Tongue (tissue), 2 donors: ENCODE data around the gene SH2D4B. TPM values are rescaled to one million over a fixed set of nuclear protein-coding genes. Genes with fewer than 3 reads are reported as not detected.

ENCODE experiments used
- DNase-seq: peaks from one replicate; pipeline ENCODE4 v3.0.0-alpha.2; 2015
- total RNA-seq: library from RNA; depleted of rRNA; stranded (reverse); fragments of >200 nt; gene quantifications from one replicate; pipeline ENCODE4 v1.2.3, GENCODE V29; 2014

The SH2D4B gene
- total RNA-seq, 1 donor from 2014 or later, result not detected

DNA sequence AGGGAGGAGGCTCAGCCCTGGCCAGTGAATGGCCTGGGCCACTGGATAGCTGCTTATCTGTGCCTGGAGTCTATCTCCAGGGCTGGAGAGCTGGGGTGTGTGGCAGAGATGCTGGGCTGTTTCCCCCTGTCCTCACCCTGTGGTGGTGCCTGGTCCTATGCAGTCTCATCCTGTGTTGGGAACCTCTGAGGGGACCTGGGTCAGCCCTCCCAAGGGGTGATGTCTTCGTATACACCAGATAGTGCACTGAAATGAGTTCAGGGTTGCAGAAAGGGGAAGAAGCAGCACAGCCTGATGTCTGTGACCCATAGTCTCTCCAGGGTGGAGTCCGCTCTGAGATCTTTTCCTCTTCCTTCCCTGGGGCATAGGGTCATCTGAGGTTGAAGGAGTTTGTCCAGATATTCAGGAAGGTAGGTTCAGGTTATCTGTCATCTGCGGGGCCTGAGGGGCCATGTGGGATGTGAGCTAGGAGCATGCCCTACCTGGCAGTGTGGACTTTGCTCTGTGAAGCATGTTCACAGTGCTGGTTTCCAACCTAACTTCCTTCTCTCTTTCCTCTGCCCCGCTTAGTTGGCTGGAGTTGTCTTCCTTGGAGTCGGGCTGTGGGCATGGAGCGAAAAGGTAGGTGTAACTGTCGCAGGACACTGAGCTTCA is 33.4 kb upstream of the SH2D4B start:
- no peak for DNase-seq

DNA sequence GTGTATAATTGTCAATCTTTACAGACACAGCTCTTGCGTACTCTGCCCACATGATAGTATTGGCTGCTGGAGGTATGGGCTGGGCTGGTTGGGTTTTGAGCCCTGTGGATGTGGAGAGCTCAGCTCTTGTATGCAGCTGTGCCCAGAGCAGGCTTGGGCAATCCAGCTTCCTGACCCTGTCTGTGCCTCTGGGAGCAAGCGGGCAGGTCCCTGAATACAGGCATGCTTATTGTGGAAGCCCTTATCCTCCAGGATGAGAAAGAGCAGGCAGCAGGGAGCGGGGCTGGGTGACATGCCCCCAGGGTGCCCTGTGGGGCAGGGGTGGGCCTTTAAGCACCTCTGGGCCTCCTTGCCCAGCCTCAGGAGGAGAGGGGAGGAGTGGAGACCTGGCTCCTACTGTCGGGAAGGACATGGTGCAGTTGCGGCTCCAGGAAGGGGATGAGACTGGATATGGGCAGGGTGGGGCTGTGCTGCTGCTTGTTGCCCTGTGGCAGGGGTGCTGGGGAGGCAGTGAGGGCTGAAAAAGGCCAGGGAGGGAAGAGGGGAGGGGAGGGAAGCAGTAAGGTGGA is 32.7 kb upstream of the SH2D4B start:
- DNase-seq, result no peak

DNA sequence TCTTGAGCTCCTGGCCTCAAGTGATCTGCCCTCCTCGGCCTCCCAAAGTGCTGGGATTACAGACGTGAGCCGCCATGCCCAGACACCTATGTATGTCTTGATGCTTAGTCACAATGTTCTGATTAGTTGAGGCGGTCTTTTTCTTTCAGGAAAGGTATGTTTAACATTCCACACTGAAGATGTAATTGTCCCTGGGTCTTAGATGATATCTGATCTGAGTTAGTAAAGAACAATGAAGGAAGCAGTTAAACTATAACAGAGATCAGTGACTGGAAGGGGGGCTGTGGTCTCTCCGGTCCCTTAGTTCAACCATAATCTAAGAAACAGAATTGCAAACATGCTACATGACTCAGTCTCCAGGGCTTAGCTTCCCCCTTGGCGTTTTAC is 31.5 kb upstream of the SH2D4B start:
- no peak for DNase-seq

DNA sequence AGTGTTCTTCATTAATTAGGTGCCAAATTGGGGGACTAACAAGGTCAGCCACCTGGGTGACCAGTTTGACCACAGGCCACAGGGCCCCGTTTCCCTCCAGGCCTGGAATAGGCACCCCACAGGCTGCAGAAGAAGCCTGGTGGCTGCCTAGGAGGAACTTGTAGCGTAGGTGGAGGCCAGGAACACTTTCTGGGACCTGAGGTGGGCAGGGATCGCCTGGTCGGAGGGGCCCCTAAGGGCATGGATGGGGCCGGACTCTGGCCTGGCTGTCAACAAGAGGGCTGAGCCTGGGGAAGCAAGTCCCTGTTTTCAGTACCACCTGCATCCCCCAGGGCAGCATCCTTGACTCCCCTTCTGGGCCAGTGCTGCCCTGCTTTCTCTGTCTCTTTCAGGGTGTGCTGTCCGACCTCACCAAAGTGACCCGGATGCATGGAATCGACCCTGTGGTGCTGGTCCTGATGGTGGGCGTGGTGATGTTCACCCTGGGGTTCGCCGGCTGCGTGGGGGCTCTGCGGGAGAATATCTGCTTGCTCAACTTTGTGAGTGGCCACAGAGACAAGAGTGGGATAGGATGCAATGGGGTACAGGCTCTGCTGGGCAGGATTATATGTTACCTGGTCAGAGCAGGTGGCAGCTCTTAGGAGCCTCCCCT is 30.7 kb upstream of the SH2D4B start:
- DNase-seq, result no peak

DNA sequence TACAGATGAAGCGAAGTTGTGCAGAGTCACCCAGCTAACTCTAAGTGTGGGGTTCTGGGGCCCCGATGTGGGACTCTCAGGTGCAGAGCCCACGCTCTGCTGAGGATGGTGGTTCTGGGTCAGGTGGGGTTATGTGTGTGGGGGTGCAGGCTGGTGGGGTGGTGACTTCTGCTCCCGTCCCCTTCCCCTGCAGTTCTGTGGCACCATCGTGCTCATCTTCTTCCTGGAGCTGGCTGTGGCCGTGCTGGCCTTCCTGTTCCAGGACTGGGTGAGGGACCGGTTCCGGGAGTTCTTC is 28.6 kb upstream of the SH2D4B start:
- no peak for DNase-seq

DNA sequence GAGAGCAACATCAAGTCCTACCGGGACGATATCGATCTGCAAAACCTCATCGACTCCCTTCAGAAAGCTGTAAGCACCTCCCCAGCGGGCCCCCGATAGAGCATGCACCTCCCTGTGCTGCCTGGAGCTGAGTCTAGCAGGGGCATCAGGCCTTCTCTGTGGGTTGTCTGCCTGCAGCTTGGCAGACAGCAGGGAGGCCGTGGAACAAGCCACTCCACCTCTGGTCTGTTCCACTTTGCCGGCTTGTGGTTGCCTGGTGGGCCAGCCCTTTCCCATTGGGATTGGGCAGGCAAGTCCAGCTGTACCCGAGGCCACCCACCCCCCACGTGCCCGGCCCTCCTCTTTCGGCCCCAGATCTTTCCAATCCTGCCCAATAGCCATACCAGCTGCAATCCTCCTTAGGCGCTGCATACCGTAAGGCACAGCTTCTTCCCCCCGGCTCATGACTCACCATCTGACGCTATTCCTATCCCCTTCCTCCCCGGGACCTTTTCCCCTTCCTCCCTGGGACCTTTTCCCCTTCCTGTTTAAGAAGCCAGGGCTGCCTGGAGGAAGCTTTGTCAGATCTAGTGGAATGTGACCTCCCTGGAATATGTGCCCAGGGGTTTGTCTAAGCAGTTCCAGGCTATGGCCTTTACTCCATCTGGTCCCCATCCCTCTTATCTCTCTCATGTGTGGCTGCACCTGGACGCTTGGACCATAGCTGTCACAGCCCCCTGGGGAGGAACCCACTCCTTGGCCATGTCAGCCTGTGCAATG is 28.1 kb upstream of the SH2D4B start:
- DNase-seq, result no peak

DNA sequence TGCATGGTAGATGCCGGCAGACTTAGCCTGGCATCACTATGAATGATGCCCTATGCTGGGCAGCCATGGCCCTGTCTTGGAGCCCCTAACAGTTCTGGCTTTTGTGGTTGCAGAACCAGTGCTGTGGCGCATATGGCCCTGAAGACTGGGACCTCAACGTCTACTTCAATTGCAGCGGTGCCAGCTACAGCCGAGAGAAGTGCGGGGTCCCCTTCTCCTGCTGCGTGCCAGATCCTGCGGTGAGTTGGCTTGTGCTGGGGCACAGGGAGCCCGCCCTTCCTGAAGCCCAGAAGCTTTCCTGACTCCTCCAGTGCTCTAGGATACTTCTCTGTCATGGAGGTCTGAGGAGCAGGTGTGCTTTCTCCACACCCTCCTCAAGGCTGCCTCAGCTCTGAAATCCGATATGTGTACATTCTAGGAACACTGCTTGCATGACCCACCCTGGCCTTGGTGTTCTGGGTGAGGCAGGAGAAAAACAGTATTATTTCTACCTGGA is 25.6 kb upstream of the SH2D4B start:
- no peak for DNase-seq

DNA sequence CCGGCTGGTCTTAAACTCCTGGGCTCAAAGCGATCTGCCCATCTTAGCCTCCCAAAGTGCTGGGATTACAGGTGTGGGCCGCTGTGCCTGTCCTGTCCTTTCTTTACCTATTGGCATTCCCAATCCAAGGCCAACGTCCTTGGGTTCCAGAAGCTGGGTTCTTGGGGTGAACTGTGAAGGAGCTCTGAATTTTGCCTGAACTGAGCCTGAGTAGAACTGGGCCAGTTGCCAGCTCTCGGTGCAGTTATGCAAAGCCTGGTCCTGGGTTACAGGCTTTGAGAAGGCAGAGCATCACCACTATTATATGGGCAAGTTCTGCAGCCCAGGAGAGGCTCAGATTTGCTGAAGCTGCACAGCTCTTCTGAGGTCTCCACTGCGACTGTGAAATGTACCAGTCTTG is 24.6 kb upstream of the SH2D4B start:
- no peak for DNase-seq

DNA sequence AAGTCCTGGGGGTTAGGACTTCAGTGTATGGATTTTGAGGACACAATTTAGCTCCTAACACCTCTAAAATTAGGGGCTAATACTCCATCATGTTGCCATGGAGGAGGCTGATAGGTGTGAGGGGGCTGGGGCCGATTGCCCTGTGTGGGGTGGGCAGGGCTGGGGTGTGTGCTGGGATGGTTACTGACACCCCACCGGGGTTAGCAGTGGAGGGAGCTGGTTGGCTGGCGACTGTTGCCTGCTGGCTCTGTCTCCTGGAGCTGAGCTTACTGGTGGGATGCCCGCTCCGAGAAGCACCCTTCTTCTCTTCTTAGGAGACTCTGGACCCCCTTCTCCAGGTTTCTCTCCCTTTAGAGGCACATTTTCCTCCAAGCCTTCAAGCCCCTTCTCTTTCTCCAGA is 22.2 kb upstream of the SH2D4B start:
- no peak for DNase-seq

DNA sequence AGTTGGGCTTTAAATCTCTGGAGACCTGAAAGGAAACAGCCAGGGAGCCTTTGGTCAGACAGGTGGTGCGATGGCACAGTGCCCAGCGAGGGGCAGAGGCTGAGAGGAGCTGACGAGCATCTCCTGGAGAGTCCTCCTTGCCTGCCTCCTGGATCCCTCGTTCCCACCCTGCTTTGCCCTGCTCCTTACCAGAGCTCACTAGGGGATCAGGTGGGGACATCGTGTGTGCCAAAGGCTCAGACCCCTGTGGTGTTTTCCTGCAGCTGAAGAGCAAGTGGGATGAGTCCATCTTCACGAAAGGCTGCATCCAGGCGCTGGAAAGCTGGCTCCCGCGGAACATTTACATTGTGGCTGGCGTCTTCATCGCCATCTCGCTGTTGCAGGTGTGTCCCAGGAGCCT is 21.8 kb upstream of the SH2D4B start:
- no peak for DNase-seq

DNA sequence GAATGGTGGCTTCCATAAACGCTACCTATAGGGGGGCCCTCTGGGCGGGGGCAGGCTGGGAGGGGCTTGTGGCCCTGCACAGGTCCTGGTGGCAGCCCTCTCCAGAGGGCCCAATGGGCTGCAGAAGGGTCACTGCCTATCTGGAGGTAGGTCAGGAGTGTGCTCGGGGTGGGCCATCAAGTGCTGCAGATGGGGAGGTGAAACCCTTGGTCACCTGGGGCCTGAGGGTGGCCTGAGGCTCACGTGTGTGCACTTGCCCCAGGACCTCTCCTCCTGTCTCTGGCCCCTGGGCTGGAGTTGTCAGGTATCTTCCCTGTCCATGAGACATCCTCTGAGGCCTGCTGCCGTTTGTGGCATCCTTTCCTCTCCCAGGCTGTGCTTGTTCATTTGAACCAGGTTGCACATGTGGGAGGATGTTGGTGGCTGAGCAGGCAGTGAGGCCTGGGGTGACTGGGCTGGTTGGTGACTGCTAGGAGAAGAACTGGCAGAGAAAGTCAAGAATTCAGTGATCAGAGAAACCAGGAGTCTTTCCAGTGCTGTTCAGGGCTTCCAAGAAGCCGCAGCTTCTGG is 21.1 kb upstream of the SH2D4B start:
- DNase-seq, result no peak

DNA sequence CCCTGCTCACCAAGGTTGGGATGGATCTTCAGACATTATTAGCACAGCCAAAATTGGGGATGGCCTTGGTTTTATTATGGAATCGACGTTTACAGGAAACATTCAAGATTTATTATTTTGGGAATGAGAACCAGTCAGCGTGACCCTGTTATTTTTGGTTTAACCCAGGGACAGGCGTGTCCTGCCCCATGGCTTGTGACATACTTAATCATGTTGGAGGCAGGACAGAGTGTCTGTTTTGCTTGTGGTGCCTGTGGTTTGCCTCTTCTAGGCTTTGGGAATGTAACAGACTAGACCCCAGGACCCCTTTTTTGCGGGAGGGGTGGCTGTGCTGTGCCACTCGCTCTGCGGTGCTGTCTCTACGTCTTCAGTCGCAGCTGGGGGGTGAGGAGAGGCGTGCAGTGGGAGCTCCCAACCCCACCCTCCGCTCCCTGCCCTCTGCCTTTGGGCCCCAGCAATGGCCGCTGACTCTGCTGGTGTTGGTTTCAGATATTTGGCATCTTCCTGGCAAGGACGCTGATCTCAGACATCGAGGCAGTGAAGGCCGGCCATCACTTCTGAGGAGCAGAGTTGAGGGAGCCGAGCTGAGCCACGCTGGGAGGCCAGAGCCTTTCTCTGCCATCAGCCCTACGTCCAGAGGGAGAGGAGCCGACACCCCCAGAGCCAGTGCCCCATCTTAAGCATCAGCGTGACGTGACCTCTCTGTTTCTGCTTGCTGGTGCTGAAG is 20.1 kb upstream of the SH2D4B start:
- DNase-seq, result no peak

DNA sequence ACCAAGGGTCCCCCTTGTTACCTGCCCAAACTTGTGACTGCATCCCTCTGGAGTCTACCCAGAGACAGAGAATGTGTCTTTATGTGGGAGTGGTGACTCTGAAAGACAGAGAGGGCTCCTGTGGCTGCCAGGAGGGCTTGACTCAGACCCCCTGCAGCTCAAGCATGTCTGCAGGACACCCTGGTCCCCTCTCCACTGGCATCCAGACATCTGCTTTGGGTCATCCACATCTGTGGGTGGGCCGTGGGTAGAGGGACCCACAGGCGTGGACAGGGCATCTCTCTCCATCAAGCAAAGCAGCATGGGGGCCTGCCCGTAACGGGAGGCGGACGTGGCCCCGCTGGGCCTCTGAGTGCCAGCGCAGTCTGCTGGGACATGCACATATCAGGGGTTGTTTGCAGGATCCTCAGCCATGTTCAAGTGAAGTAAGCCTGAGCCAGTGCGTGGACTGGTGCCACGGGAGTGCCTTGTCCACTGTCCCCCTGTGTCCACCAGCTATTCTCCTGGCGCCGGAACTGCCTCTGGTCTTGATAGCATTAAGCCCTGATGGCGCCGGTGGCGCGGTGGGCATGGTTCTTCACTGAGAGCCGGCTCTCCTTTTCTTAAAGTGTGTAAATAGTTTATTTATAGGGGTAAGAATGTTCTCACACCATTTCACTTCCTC is 19.4 kb upstream of the SH2D4B start:
- no peak for DNase-seq

DNA sequence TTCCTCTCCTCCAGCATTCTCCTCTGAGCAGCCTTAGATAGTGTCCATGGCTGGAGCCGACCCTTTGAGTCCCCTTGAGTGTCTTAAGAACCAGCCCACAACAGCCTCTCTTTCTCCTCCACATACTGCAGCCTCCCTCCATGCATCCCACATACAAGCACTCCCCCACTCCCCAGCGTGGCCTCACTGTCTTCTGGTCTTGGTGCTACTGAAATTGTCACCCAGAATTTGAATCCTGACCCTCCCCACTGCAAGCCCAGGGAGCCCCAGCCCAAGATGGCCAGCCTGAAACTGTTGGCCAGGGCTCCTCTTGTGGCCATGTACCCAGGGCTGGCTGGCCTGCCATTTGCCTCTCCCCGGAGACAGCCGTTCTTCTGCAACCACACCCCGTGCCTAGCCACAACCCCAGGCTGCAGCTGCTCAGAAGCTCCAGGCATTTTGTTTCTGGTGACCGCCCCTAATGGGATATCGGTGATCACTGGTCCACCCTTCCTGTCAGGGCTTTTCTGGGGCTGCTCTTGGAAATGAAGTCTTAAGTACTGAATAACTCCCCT is 18.8 kb upstream of the SH2D4B start:
- DNase-seq, result no peak

DNA sequence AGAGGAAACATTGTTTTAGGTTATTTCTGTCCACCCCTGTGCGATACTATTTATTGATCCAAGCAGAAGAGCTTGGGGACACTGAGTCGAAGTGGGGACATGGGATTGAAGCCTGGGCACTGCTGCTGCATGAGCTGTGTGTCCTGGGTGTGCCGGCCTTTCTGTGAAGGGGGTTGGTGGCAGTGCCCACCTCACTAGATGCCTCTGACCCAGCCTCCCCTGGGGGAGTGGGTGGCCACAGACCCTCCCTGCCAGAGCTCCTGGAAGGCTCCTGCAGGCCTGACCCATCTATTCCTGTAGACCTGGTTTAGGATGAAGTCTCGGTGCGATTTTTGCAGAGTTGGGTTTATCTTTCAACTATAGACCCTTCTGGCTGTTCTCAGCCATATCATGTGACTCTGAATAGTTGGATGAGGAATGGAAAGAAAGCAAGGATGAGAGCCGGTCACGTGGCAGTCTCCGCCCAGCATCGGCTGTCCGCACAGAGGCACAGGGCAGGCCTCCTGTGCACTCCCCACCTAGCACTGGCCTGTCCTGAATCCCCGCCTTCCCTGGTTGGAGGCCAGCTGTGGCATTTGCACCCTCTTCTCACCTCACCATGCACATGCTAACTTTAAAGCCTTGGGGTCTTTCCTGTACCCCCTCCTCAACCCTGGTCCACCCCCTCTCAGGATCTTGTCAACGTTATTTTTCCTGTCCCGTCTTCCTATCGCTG is 17.6 kb upstream of the SH2D4B start:
- DNase-seq, result no peak

DNA sequence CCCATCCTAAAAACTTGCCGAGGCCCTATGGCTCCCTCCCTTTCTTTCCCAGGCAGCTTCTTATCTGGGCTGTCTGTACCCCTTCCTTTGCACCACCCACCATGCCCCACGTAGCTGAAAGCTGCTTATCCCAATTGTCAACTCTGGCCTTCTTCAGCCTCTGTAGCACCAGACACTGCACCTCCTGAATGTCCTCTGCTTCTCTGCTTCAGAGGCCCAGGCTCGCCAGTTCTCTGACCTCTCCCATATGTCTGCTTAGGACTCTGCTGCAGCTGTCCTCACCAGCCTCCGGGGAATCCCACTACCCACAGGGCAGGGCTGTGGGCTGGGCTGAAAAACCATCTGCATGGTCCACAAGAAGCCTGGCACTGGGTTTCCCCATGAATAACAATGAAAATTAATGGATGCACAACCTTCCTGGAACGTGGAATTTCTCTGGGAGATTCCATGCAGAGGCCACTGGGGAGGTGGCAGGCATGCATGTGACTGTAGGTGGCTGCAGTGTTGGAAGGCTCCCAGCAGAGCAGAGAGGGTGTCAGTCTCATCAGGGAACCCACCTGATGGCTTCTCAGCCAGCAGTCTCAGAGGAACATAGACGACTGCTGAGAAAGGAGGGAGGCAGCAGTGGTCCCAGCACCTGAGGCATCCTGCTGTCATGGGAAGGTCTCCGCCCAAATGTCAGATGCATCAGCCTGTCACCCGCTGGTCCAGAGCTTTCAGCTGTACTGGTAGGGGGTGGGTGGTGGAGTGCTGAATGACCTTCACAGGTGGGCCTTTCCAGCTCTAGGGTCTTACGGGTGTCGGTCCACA is 16.8 kb upstream of the SH2D4B start:
- no peak for DNase-seq

DNA sequence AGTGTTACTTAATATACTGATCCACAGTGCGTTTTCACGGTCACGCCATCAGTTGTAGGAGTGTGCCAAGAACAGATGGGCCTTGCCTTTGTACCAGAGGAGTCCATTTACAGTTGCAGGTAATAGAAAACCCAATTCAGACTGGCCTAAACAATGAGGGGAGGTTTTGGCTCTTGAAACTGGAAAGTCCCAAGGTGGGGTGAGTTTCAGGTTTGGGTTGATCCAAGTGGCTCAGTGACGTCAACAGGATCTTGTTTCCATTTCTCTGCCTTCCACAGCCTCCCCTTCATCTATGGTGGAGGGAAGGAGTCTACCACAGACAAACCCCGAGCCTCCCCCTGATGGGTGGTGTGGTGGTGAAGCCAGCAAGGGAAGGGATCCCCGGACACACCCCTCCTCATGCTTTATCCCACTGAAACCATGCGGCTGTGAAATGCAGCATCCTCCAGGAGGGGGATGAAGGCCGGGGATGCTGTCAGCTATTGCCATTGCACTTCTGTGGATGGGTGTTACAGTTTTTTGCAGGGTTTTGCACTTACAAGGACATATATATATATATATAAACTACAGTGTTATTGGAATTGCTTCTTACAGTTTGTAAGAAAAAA is 14.8 kb upstream of the SH2D4B start:
- no peak for DNase-seq

DNA sequence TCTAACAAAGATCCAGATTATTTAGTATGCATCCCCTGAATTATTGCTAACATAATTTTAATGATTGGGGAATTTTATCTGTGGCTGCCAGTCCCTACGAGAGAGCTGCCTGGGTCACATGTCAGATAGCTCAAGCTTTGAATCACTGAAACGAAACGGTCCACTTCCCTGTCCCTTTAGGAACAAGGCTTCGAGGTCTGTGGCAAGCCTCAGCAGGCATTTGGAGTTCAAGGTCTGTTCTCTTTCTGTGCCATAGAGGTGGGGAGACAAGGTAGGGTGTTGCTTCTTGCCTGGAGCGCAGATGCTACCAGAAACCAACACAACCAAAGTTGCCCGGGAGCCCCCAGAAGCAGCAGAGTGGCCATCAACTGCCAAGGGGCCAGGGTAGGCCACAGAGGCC is 13.9 kb upstream of the SH2D4B start:
- DNase-seq, result no peak

DNA sequence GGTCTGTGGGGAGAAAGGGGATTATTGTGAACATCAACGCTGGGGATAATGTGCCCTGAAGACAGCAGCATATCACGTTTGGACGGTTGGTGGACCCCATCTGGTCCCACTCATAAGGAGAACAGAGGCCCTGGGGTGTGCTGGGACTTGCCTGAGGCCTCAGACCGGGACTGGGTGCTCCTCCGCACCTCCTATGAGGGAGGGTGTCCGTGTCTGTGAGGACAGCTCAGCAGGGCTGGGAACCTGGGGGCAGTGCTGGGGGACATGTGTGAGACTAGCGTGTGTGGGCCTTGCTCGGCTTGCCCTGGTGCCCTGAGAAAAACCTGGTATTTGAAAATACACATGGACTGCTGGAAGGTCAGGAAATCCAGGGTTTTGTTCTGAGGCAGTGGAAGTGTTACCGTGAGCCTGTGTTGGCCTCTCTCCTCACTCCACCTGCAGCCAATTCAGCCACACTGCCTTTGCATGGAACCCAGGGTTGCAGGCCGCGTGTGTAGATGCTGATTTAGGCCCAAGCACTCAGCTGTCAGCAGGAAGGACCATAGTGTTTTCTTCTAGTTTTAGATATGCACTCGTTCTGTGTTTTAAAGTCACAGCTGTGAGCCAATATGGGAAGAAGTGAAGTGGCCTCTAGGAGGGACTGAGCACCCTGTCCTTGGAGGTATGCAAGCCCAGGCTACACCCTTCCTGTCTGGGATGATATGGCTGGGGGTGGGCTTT is 13.4 kb upstream of the SH2D4B start:
- no peak for DNase-seq
